ENCODE data around the gene SUPT20HL1.

DNA sequence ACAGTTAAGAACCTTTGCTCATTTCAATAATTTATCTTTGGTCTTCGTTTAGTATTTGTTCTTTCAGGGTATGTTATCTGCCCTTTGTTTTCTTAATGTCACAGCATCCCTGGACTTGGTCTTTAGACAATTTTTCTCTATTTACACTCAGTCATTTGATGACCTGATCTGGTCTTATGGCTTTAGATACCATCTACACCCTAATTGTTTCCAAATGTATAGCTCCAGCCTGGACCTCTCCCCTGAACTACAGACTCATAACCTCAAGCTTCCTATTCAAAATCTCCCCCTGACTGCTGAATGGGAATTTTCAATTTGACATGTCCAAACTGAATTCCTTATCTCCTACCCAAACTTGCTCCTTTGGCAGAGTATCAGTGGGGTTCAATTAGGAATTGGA, 42.9 kb upstream of the SUPT20HL1 start:
- TF ChIP-seq, protein P1, sequence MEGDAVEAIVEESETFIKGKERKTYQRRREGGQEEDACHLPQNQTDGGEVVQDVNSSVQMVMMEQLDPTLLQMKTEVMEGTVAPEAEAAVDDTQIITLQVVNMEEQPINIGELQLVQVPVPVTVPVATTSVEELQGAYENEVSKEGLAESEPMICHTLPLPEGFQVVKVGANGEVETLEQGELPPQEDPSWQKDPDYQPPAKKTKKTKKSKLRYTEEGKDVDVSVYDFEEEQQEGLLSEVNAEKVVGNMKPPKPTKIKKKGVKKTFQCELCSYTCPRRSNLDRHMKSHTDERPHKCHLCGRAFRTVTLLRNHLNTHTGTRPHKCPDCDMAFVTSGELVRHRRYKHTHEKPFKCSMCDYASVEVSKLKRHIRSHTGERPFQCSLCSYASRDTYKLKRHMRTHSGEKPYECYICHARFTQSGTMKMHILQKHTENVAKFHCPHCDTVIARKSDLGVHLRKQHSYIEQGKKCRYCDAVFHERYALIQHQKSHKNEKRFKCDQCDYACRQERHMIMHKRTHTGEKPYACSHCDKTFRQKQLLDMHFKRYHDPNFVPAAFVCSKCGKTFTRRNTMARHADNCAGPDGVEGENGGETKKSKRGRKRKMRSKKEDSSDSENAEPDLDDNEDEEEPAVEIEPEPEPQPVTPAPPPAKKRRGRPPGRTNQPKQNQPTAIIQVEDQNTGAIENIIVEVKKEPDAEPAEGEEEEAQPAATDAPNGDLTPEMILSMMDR (conservative IDR thresholded peaks at IDR 0.05): no peak
- no peak for TF ChIP-seq ZFX (IDR thresholded peaks at IDR 0.05)

Measured in C4-2B (cell line).